Tibial artery (tissue), 4 donors: ENCODE measurements around the gene HERC4.

ENCODE experiments used
- DNase-seq, 2 donors: peaks; one replicate each; pipeline ENCODE4 v3.0.0-alpha.2; 2019
- H3K27ac ChIP-seq, 2 donors: fragments of 200-600 bp; sonication (generic) in 1 of 2; 1 replicate in 1 of 2; 2 replicates in 1 of 2; pipeline ENCODE4 v1.5.1; 2018 to 2019; ENCODE audit warnings: mild to moderate bottlenecking in 1 of 2
- H3K27me3 ChIP-seq, 2 donors: fragments of 200-600 bp; sonication (generic) in 1 of 2; one replicate each; pipeline versions ENCODE4 v1.5.1 to v1.6.0; 2016 to 2019
- H3K36me3 ChIP-seq, 3 donors: fragments of 200-600 bp; sonication (generic) in 2 of 3; one replicate each; pipeline ENCODE4 v1.5.1; 2016 to 2019; ENCODE audit warnings: mild to moderate bottlenecking in 2 of 3
- H3K4me1 ChIP-seq, 4 donors: fragments of 200-600 bp; sonication (generic) in 2 of 4; 1 replicate in 3 of 4; 2 replicates in 1 of 4; pipeline ENCODE4 v1.5.1; 2016 to 2019
- H3K4me3 ChIP-seq, 2 donors: fragments of 200-600 bp; sonication (generic) in 1 of 2; 1 replicate in 1 of 2; 2 replicates in 1 of 2; pipeline ENCODE4 v1.5.1; 2018 to 2019; ENCODE audit warnings: mild to moderate bottlenecking in 2 of 2
- H3K9me3 ChIP-seq, 3 donors: fragments of 200-600 bp; sonication (generic) in 1 of 3; one replicate each; pipeline ENCODE4 v1.5.1; 2016 to 2019
- intact Hi-C: fragments of 100-400 bp; cut with DNase I; formaldehyde crosslinking; loops from one replicate; pipeline ENCODE4 v1.15.0; 2023; ENCODE audit warnings: low total_unique reads
- TF ChIP-seq, protein P1 (sequence below), 2 experiments: fragments of 200-600 bp in 1 of 2; fragments of 450-650 bp in 1 of 2; IDR thresholded peaks; one replicate each; pipeline ENCODE4 v1.5.1; 2017 to 2019; ENCODE audit warnings: antibody characterized with exemption in 2 of 2, mild to moderate bottlenecking in 1 of 2, moderate library complexity in 1 of 2

The HERC4 gene

GRCh38 chr10:68107651-68108050 lies 32.6 kb upstream of the HERC4 start:
- H3K27me3 ChIP-seq = no peaks in the 10 kb centered on the region

DNA sequence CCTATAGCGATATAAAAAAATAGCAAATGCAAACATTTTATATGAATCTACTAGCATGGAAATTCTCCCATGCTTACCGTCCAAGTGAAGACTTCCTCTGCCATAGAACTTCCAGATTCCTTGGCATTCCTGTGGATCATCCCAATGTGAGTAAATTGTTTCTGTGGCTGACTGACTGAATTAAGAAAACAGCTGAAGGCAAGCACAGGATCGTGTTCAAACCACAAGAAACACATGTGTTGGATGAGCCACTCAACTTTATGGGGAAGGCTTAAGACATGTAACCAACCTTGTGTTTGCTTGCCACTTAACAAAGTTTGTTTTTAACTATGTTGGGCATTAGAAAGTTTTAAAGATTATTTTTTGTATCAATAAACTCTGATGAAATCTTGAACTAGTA lies 31.6 kb upstream of the HERC4 start:
- no peak overlapping the region for H3K27ac ChIP-seq
- no peaks in the 10 kb centered on the region for H3K9me3 ChIP-seq
- intact Hi-C loops = no loop called here

More at GRCh38 chr10:68107651-68108050, 32.6 kb upstream of the HERC4 start:
- TF ChIP-seq, protein P1, sequence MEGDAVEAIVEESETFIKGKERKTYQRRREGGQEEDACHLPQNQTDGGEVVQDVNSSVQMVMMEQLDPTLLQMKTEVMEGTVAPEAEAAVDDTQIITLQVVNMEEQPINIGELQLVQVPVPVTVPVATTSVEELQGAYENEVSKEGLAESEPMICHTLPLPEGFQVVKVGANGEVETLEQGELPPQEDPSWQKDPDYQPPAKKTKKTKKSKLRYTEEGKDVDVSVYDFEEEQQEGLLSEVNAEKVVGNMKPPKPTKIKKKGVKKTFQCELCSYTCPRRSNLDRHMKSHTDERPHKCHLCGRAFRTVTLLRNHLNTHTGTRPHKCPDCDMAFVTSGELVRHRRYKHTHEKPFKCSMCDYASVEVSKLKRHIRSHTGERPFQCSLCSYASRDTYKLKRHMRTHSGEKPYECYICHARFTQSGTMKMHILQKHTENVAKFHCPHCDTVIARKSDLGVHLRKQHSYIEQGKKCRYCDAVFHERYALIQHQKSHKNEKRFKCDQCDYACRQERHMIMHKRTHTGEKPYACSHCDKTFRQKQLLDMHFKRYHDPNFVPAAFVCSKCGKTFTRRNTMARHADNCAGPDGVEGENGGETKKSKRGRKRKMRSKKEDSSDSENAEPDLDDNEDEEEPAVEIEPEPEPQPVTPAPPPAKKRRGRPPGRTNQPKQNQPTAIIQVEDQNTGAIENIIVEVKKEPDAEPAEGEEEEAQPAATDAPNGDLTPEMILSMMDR (IDR thresholded peaks at IDR 0.05) = no peak
- no peak for DNase-seq
- Histone ChIP-seq H3K4me1 (no peaks in the 10 kb centered on the region), H3K36me3 (no peaks in the 10 kb centered on the region), H3K4me3 (no peak overlapping the region), H3K9me3 (no peaks in the 10 kb centered on the region), H3K27ac (no peak overlapping the region)
- intact Hi-C loops = no loop called here

GRCh38 chr10:68105820-68106219 lies 30.7 kb upstream of the HERC4 start:
- TF ChIP-seq, protein P1 (IDR thresholded peaks at IDR 0.05) = no peak
- intact Hi-C loops = no loop called here
- Histone ChIP-seq H3K27ac (no peak overlapping the region), H3K36me3 (no peaks in the 10 kb centered on the region), H3K9me3 (no peaks in the 10 kb centered on the region), H3K4me1 (no peaks in the 10 kb centered on the region), H3K4me3 (no peak overlapping the region), H3K27me3 (no peaks in the 10 kb centered on the region)
- no peak for DNase-seq

More for the DNA sequence above, 31.6 kb upstream of the HERC4 start:
- Histone ChIP-seq H3K4me3 (no peak overlapping the region), H3K4me1 (no peaks in the 10 kb centered on the region), H3K36me3 (no peaks in the 10 kb centered on the region), H3K27me3 (no peaks in the 10 kb centered on the region)
- DNase-seq = no peak
- TF ChIP-seq, protein P1 (IDR thresholded peaks at IDR 0.05) = no peak

GRCh38 chr10:68103901-68104300 lies 28.8 kb upstream of the HERC4 start:
- TF ChIP-seq, protein P1 (IDR thresholded peaks at IDR 0.05) = no peak
- Histone ChIP-seq H3K4me1 (no peaks in the 10 kb centered on the region), H3K27me3 (no peaks in the 10 kb centered on the region), H3K27ac (no peak overlapping the region), H3K36me3 (no peaks in the 10 kb centered on the region), H3K4me3 (no peak overlapping the region), H3K9me3 (no peaks in the 10 kb centered on the region)
- DNase-seq = no peak
- intact Hi-C loops = no loop called here

DNA sequence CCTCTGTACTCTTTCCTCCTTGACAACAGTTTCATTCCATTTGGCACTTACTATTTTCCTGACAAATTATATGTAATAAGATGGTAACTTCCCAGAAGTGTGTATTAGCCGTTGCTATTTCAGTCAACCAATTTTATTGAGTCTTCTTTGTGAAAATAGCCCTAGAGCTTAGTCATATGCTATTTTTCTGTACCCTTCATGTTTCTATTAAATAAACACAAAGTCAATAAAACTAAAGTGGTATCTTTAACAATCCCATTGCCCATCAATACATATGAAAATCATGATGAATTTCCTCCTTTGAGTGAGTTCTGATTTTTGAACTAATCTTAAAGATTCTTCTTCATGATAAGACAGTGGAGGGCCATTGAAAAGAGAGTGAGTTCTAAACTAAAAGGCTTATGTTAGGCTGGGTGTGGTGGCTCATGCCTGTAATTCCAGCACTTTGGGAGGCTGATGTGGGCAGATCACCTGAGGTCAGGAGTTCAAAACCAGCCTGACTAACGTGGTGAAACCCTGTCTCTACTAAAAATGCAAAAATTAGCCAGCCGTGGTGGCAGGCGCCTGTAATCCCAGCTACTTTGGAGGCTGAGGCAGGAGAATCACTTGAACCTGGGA lies 28.3 kb upstream of the HERC4 start:
- Histone ChIP-seq H3K27ac (no peak overlapping the region), H3K36me3 (no peaks in the 10 kb centered on the region), H3K9me3 (no peaks in the 10 kb centered on the region), H3K4me3 (no peak overlapping the region), H3K4me1 (no peaks in the 10 kb centered on the region), H3K27me3 (no peaks in the 10 kb centered on the region)
- intact Hi-C loops = no loop called here
- TF ChIP-seq, protein P1 (IDR thresholded peaks at IDR 0.05) = no peak
- no peak for DNase-seq

DNA sequence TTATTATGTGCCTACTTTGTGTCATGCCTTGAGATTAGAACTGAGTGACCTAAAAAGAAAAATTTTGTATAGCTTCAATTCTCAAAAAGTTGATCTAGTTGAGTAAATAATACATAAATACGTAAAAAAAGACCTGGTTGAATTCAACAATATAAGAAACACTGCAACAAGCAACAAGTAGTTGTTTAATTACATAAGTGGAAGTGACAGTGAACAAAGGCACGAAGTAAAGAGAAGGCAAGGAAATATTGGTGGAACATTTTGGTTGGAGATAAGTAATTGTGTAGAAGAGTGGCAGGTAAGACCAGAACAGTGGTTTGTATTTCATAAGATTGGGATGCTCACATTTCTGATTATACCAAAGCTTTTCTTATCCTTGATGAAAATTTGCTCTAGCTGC lies 26.0 kb upstream of the HERC4 start:
- no peak for DNase-seq
- H3K27ac ChIP-seq = no peak overlapping the region
- no peaks in the 10 kb centered on the region for H3K9me3 ChIP-seq
- TF ChIP-seq, protein P1 (IDR thresholded peaks at IDR 0.05) = no peak
- H3K4me3 ChIP-seq = no peak overlapping the region
- H3K4me1 ChIP-seq = no peaks in the 10 kb centered on the region
- intact Hi-C loops = no loop called here
- no peaks in the 10 kb centered on the region for H3K27me3 ChIP-seq
- H3K36me3 ChIP-seq = no peaks in the 10 kb centered on the region
